HG03135 (cell line): ENCODE measurements around the gene CCDC117.
A peak's percentile ranks its signal among the peaks of the same experiment; 100 is the strongest.
"Not testable (repeated sequence)": the region's sequence is repeated elsewhere in the genome, so short reads cannot be mapped to it uniquely, and the experiment has no call there.

Experiments
- ATAC-seq: cut with Tn5 transposase; IDR thresholded peaks from one replicate; pipeline ENCODE4 v1.9.1; 2021; ENCODE audit warnings: mild to moderate bottlenecking, moderate library complexity; ENCODE audit not compliant: unreplicated experiment

CCDC117 gene, protein sequence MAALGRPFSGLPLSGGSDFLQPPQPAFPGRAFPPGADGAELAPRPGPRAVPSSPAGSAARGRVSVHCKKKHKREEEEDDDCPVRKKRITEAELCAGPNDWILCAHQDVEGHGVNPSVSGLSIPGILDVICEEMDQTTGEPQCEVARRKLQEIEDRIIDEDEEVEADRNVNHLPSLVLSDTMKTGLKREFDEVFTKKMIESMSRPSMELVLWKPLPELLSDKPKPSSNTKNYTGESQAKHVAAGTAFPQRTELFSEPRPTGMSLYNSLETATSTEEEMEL

DNA sequence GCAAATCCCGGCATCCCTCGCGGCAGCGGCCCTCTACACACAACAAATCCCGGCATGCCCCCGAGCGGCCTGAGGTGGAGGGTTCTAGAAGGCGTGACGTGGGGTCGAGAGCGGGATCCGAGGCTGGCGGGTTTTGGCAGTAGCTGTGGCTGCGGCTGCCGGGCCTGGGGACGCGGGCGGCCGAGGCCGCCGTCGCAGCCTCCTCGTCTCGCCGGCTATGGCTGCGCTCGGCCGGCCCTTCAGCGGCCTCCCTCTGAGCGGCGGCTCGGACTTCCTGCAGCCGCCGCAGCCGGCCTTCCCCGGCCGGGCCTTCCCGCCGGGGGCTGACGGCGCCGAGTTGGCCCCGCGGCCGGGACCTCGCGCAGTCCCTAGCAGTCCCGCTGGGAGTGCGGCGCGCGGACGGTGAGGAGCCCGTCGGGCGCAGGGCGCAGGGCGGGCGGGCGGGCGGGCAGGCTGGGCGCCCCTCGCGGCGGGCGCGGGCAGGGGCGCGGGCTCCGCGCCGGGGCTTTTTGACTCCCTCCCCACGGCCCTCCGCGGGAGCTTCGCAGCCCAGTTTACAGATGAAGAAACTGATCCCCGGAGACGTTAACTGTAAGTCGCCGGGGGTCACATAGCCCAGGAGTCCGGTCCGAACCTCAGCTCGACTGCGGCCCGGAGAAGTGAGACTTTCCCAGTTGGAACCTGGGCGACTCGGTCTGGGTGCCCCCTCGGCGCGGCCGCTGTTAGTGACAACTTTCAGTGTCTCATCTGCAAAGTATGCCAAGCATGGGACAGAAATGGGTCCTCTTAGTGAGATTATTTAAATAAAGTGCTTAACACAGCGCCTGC, at the start of gene CCDC117:
Gene CCDC117 (plus strand): TSS at position 63 of the 828 bp plus-strand sequence. CDS start 155 bp downstream, at position 218.
- ATAC-seq: peak; percentile 90

DNA sequence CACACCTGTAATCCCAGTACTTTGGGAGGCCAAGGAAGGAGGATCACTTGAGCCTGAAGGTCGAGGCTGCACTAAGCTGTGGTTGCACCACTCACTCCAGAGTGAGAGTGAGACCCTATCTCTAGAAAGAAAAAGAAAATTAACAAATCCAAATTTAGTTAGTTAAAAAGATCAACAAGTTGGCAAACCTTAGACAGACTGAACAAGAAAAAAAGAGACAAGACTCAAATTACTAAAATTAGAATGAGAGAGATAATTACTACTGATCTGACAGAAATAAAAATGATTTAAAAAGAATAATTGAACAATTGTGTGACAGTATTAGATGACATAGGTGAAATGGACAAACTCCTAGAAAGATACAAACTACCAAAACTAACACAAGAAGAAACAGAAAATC, 44.5 kb upstream of the CCDC117 start:
- no peak for ATAC-seq

DNA sequence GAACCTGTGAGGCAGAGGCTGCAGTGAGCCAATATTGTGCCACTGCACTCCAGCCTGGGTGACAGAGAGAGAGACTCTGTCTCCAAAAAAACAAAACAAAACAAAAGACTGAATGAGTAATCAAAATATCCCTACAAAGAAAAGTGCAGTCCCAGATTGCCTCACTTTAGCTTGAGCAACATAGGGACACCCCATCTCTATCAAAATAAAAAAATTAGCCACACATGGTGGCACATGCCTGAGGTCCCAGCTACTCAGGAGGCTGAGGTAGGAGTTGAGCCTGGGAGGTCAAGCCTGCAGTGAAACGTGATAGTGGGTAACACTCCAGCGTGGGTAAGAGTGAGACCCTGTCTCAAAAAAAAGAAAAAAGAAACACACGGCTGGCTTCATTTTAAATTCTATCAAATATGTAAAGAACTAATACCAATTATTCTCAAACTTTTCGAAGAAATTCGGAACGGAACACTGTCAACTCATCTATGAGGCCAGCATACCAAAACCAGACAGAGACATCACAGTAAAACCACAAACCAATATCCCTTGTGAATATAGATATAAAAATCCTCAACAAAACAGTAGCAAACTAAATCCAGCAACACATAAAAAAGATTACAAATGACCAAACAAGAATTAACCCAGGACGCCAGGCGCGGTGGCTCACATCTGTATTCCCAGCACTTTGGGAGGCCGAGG, 43.7 kb upstream of the CCDC117 start:
- ATAC-seq: no peak

DNA sequence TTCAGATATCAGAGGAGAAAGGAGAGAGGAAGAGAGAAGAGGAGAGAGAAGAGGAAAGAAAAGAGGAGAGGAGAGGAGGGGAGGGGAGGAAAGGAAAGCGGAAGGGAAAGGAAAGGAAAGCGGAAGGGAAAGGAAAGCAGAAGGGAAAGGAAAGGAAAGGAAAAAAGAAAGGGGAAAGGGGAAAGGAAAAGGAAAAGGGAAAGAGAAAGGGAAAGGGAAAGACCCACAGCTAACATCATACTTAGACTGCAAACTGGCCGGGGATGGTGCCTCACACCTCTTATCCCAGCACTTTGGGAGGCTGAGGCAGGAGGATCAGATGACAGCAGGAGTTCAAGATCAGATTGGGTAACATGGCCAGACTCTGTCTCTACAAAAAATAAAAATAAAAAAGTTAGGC, 42.3 kb upstream of the CCDC117 start:
- ATAC-seq: no peak

DNA sequence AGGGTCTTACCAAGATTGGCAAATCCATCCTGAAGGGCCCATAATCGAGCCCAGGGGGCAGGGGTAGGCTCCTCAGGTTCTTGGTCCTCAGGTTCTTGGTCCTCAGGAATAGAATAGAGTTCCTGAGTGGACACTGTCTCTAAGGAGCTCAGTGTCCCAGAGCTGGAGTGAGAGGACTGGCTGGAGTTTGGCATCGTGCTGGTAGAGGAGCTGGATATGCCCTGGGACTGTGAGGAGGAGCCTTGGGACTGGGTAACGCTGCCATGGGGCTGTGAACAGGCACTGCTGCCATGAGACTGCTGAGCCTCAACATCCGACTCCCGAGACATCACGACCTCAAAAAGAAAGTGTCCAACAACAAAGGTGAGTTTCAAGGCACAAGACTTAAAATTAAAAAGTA, 38.1 kb upstream of the CCDC117 start:
- no peak for ATAC-seq

DNA sequence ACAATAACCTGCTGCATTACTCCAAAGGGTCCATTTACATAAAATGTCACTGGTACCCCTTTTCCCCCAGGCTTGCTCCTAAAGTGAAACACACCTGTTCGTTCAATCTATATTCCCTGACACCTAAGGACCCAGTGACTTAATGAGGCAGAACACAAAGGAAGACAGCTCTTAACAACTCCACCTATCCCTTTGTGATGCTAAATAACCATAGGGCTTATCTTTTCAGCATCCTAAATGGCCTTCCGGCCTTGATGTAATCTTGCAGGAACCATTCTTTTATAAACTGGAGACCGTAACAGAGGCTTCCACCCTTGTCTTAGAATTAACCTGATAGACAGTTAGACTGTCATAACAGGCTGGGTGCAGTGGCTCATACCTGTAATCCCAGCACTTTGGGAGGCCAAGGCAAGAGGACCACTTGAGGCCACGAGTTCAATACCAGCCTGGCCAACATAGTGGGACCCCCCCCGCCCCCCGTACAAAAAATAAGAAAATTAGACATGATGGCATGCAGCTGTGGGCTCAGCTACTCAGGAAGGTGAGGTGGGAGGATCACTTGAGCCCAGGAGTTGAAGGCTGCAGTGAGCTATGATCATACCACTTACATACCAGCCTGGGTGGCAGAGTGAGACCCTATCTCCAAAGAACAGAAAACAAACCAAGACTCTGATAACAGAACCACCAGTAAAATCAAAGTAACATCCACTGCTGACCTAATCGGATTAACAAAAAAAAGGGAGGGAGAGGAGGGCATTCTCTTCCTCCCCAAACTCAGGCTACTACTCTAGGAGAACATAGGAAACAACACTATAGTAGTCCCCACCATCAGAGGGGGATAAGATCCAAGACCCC, 36.0 kb upstream of the CCDC117 start:
- no peak for ATAC-seq

DNA sequence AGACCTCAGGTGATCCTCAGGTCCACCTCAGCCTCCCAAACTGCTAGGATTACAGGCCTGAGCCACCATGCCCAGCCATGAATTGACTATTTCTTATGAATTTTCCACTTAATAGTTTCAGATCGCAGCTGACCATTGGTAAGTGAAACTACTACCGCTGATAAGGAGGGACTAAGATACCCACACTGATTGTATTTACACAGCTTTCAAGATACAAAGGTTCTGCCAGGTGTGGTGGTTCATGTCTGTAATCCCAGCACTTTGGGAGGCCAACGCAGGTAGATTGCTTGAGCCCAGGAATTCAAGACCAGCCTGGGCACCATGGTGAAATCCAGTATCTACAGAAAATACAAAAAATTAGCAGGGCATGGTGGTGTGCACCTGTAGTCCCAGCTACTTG, 34.8 kb upstream of the CCDC117 start:
- no peak for ATAC-seq

DNA sequence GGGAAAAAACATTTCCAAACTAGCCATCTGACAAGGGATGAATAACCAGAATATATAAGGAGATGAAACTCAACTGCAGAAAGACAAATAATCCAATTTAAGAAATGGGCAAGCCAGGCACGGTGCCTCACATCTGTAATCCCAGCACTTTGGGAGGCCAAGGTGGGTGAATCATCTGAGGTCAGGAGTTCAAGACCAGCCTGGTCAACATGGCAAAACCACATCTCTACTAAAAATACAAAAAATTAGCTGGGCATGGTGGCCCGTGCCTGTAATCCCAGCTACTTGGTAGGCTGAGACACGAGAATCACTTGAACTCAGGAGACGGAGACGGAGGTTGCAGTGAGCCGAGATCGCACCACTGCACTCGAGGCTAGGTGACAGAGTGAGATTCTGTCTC, 33.6 kb upstream of the CCDC117 start:
- not testable (repeated sequence) for ATAC-seq

DNA sequence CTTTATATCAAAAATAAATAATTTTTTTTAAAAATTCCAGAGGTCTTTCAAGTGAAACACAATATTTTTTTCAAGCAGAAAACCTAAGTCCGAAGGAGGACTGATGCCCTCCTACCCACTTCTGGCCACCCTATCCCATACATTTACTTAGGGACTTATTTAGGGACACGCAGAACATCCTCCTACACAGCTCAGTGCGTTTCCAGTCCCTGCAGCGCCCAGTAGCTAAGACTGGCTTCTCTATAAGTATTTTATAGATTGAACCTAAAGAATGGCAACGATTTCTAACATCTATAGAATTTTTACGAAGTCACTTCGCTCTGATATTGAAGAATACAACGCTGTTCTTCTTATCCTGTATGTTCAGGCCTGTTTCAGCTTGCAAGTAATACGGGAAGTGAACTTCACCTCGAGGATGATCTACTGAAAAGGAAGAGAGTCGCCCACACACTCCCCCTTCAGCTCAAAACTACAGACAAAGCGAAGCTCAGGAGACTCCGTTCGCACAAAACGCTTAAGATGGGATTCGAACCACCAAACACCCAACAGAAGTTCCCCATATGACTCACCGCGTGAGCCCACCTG, 31.2 kb upstream of the CCDC117 start:
- no peak for ATAC-seq

DNA sequence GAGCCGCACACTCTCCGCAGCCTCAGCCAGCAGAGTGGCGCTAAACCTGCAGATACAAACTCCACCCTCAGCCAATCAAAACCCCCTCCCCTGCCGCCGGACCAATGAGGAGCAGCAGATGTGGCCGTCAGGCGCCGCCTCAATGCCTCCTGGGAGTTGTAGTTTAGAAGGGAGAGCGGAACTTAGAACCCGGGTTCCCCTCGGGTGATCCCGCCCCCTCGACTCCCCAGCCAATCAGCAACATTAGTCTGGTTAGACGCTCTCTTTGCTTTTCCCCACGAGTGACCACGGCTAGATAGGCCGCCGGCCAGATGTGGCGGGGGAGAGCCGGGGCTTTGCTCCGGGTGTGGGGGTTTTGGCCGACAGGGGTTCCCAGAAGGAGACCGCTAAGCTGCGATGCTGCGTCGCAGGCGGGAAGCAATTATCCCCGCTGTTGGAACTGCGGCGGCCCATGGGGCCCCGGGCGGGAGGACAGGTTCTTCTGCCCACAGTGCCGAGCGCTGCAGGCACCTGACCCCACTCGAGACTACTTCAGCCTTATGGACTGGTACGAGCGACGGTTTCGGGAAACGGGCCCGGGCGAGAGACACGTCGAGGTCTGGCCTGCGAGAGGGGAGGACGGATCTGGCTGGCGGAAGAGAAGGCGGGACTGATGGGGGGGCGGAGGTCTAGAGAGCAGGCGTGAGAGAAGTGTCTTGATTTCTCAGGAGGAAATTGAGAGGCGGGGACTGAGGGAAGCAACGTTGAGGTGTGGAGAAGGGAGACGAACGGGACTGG, 30.5 kb upstream of the CCDC117 start, which contains the start of the genes CHEK2 and HSCB:
Gene CHEK2 (minus strand): TSS at position 36 of the 777 bp plus-strand sequence. CDS start 7,099 bp downstream, outside the sequence.
Gene HSCB (plus strand): TSS at position 255 of the 777 bp plus-strand sequence. CDS start 57 bp downstream, at position 312.
- ATAC-seq: peak; percentile 86

DNA sequence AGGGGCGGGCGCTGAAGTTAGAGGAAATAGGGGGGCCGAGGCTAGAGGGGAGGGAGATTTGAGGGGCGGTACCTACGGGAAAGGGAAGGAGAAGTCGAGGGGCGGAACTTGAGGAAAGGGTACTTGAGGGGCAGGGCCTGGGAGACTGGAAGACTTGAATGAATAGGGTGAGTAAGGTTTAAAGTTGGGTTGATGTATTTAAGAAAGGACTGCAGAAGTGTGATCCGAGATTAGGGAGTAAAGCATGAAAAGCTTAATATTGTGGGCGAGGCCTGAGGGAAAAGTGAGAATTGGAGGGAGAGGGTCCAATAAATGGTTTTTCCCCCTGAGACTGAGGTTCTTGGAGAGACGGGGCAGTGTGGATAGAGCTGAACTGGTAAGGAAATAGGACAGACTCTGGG, 29.9 kb upstream of the CCDC117 start:
- ATAC-seq: no peak

DNA sequence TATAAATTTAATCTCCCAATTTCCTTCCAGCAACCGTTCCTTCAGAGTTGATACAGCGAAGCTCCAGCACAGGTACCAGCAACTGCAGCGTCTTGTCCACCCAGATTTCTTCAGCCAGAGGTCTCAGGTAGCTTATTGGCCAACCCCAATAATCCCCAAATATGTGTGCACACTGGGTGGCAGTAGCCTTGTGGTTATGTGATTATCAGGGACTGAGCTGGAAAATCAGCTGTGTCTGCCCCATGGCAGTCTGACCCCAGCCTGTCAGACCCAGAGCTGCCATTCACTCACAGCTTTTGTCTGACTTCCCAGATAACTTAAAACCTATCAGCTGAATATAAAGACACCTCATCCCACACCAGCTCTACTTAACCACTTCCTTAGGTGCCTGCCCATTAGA, 28.6 kb upstream of the CCDC117 start:
- ATAC-seq: no peak

DNA sequence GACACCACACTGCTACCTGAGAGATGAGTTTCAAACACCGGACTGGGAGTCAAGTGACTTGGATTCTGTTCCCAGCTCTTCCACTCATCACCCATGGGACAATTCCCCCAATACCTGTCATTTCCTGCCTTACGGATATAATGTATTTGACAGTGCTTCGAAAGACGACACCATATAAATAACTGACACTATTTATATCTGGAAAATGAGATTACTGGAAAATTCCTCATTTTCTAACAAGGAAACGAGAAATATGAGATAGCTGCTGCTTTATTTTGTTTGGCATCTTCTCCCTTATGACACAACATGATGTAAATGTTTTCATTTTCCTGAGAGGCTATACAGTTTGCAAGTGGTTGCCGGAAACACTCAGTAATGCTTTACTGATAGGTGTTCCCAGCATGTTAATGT, 22.0 kb upstream of the CCDC117 start:
- no peak for ATAC-seq

DNA sequence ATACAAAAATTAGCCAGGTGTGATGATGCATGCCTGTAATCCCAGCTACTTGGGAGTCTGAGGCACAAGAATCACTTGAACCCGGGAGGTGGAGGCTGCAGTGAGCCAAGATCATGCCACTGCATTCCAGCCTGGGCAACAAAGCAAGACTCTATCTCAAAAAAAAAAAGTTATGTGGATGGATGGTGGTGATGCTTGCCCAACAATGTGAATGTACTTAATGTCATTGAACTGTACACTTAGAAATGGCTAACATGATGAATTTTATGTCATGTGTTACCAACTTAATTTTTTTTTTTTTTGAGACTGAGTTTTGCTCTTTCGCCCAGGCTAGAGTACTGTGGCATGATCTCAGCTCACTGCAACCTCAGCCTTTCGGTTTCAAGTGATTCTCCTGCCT, 18.0 kb upstream of the CCDC117 start:
- ATAC-seq: not testable (repeated sequence)

DNA sequence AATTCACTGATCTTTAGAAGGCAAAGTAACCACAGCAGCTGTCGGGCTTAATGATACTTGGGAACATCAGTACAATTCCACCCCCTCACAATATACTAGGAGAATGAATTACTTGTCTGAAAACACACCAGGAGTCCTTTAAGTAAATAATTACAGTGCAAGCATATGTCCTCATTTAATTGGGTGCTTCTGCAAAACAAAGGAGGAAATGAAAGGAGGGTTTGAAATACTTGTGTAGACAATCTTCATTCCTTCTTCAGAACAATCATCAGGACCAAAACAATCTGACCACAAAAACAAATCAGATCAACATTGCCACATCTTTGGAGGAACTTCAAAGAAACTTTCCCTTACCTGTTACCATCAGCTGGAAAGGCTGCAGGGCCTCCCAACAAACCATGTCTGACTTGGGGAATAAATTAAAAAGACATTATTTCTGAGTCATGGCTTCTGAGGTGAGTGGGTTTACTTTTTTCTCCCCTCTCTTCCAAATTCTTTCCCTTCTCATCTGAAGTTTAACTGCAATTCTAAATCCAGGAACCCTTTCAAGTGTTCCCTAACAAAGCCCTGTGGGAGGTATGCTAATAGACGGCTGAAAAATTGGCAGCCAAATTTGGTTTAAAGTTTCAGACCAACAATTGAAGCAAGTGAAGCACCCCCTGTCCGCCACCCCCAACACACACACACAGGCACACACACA, 12.5 kb upstream of the CCDC117 start:
- ATAC-seq: no peak

DNA sequence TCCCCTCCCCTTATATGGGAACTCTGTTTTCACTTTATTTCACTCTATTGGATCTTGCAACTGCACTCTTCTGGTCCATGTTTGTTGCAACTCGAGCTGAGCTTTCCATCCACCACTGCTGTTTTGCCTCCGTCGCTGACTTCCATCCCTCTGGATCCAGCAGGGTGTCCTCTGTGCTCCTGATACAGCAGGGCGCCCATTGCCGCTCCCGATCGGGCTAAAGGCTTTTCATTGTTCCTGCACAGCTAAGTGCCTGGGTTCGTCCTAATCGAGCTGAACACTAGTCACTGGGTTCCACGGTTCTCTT, 11.1 kb upstream of the CCDC117 start:
- no peak for ATAC-seq

DNA sequence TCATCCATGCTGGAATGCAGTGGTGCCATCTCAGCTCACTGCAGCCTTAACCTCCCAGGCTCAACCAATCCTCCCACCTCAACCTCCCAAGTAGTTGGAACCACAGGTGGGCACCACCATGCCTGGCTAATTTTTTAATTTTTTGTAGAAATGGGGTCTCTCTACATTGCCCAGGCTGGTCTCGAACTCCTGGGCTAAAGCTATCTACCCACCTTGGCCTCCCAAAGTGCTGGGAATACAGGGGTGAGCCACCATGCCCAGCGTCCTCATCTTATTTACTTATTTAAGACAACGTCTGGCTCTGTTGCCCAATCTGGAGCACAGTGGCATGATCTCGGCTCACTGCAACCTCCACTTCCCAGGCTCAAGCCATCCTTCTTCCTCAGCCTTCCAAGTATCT, 10.5 kb upstream of the CCDC117 start:
- ATAC-seq: not testable (repeated sequence)

DNA sequence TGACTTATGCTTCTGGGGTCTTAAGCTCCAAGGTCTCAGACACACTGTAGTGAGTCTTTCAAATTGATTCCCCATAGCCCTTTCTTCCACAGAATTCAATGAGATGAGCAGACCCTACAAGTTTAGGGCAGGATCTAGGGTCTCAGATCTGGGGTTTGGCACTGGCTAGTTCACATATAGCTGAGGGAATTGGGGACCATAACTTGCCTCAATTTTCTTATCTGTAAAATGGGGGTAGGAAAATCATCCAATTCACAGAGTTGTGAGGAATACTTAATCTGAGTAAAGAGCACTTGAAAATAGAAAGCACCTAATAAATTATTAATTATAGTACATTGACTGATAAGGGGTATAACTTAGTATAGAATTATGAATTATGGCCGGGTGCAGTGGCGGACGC, 5.9 kb upstream of the CCDC117 start:
- ATAC-seq: no peak
